H1 (cell line): Measurements from ENCODE around the gene ACBD5. TPM values are rescaled to one million over a fixed set of nuclear protein-coding genes. Genes with fewer than 3 reads are reported as not detected.

Source experiments
- CTCF ChIA-PET: fragments of 300-600 bp; sonication (Branson Sonifier 250); formaldehyde crosslinking; loops from one replicate; lab custom pipeline; 2021; ENCODE audit not compliant: partially characterized antibody; lab: Charles Lee
- POLR2A ChIA-PET: fragments of 300-600 bp; sonication (Branson Sonifier 250); formaldehyde crosslinking; loops from one replicate; lab custom pipeline; 2021; ENCODE audit warnings: inconsistent platforms; ENCODE audit not compliant: partially characterized antibody; lab: Charles Lee
- DNase-seq, 2 experiments: peaks; one replicate each; pipeline versions ENCODE4 v3.0.0 to v3.0.0-alpha.2; 2010 to 2022; ENCODE audit warnings: low spot score in 2 of 2, low read depth in 1 of 2, mixed read lengths in 1 of 2
- FAIRE-seq: peaks from 2 replicates; lab custom pipeline; 2011; peaks lifted over from hg19 to GRCh38; lab: Jason Lieb, UNC
- H2AFZ ChIP-seq: 2 replicates; pipeline ENCODE4 v1.8.1; 2012; ENCODE audit warnings: low read length, inconsistent platforms
- H2AK5ac ChIP-seq: 2 replicates; pipeline ENCODE4 v1.6.1; 2013; ENCODE audit warnings: low read depth, low read length
- H2BK120ac ChIP-seq: replicated peaks from 2 replicates; pipeline ENCODE3; 2013; ENCODE audit warnings: low read depth, low read length, inconsistent platforms
- H2BK12ac ChIP-seq: 2 replicates; pipeline ENCODE4 v1.6.1; 2013; ENCODE audit warnings: low read depth, low read length
- H2BK15ac ChIP-seq: 2 replicates; pipeline ENCODE4 v1.6.1; 2013; ENCODE audit warnings: low read length
- H2BK20ac ChIP-seq: 2 replicates; pipeline ENCODE4 v1.6.1; 2013; ENCODE audit warnings: low read length
- H2BK5ac ChIP-seq: 2 replicates; pipeline ENCODE4 v1.6.1; 2013; ENCODE audit warnings: low read depth, low read length
- H3K14ac ChIP-seq: 2 replicates; pipeline ENCODE4 v1.6.1; 2013; ENCODE audit warnings: inconsistent platforms; ENCODE audit not compliant: insufficient read length
- H3K18ac ChIP-seq: 2 replicates; pipeline ENCODE4 v1.6.1; 2013; ENCODE audit warnings: low read length; ENCODE audit errors: extremely low read depth
- H3K23ac ChIP-seq: 2 replicates; pipeline ENCODE4 v1.6.1; 2013; ENCODE audit warnings: inconsistent platforms; ENCODE audit not compliant: insufficient read length
- H3K23me2 ChIP-seq: 2 replicates; pipeline ENCODE4 v1.6.1; 2013; ENCODE audit warnings: low read depth, low read length
- H3K27ac ChIP-seq: 2 replicates; pipeline ENCODE4 v1.6.1; 2011; ENCODE audit warnings: low read depth, low read length, inconsistent platforms
- H3K27me3 ChIP-seq, 4 experiments: replicated peaks in 1 of 4; 1 replicate in 1 of 4; 2 replicates in 3 of 4; pipeline versions ENCODE4 v1.6.1 to v1.8.1; 2011 to 2013; ENCODE audit warnings: low read length in 3 of 4, mild to moderate bottlenecking in 3 of 4, inconsistent platforms in 2 of 4, mixed read lengths in 2 of 4, moderate library complexity in 1 of 4; ENCODE audit not compliant: control insufficient read depth in 3 of 4, insufficient read depth in 3 of 4; ENCODE audit errors: extremely low read depth in 1 of 4
- H3K36me3 ChIP-seq, 4 experiments: 2 replicates each; pipeline versions ENCODE4 v1.6.1 to v1.8.1; 2011 to 2013; ENCODE audit warnings: mild to moderate bottlenecking in 4 of 4, low read length in 3 of 4, moderate library complexity in 2 of 4, control low read depth in 1 of 4, inconsistent platforms in 1 of 4; ENCODE audit not compliant: insufficient read depth in 4 of 4, control insufficient read depth in 2 of 4
- H3K4ac ChIP-seq: replicated peaks from 2 replicates; pipeline ENCODE3; 2013; ENCODE audit warnings: low read length, low read depth, mixed read lengths, inconsistent platforms; ENCODE audit not compliant: insufficient read length
- H3K4me1 ChIP-seq, 4 experiments: replicated peaks in 1 of 4; 1 replicate in 1 of 4; 2 replicates in 3 of 4; pipeline versions ENCODE4 v1.6.1 to v1.8.1; 2011 to 2013; ENCODE audit warnings: low read length in 3 of 4, inconsistent platforms in 2 of 4, mixed read lengths in 1 of 4; ENCODE audit not compliant: insufficient read depth in 4 of 4, control insufficient read depth in 3 of 4
- H3K4me2 ChIP-seq, 2 experiments: 2 replicates each; pipeline versions ENCODE4 v1.6.1 to v1.8.1; 2011 to 2013; ENCODE audit warnings: low read depth in 2 of 2, low read length in 2 of 2, control low read depth in 1 of 2, inconsistent platforms in 1 of 2, mild to moderate bottlenecking in 1 of 2; ENCODE audit not compliant: insufficient read depth in 1 of 2
- H3K4me3 ChIP-seq, 4 experiments: fragments of 200-600, 300-600 bp in 1 of 4; sonication (generic), shearing (Covaris generic), sonication (Bioruptor Twin) in 1 of 4; 2 replicates each; pipeline versions ENCODE4 v1.5.1 to v1.8.1; 2011 to 2016; ENCODE audit warnings: low read length in 4 of 4, low read depth in 3 of 4, control low read depth in 2 of 4, inconsistent platforms in 2 of 4, mild to moderate bottlenecking in 2 of 4, mixed read lengths in 1 of 4, moderate library complexity in 1 of 4; ENCODE audit not compliant: insufficient read depth in 2 of 4; ENCODE audit errors: extremely low read depth in 1 of 4
- H3K56ac ChIP-seq: replicated peaks from 2 replicates; pipeline ENCODE3; 2013; ENCODE audit warnings: low read depth, mild to moderate bottlenecking, mixed read lengths, low read length, inconsistent platforms; ENCODE audit not compliant: insufficient read length
- H3K79me1 ChIP-seq: 2 replicates; pipeline ENCODE4 v1.6.1; 2013; ENCODE audit warnings: low read depth, low read length, control low read depth
- H3K79me2 ChIP-seq, 2 experiments: 2 replicates each; pipeline versions ENCODE4 v1.6.1 to v1.8.1; 2012 to 2013; ENCODE audit warnings: low read length in 2 of 2, mild to moderate bottlenecking in 2 of 2, inconsistent platforms in 1 of 2; ENCODE audit not compliant: insufficient read depth in 2 of 2, control insufficient read depth in 1 of 2
- H3K9ac ChIP-seq, 4 experiments: replicated peaks in 1 of 4; 1 replicate in 1 of 4; 2 replicates in 3 of 4; pipeline versions ENCODE4 v1.6.1 to v1.8.1; 2011 to 2013; ENCODE audit warnings: low read depth in 3 of 4, low read length in 3 of 4, control low read depth in 2 of 4, mild to moderate bottlenecking in 2 of 4, moderate library complexity in 2 of 4, inconsistent platforms in 1 of 4; ENCODE audit errors: extremely low read depth in 1 of 4
- H3K9me3 ChIP-seq, 2 experiments: 2 replicates each; pipeline versions ENCODE4 v1.6.1 to v1.8.1; 2012 to 2013; ENCODE audit warnings: mild to moderate bottlenecking in 2 of 2, moderate library complexity in 2 of 2, control low read depth in 1 of 2, inconsistent platforms in 1 of 2, low read depth in 1 of 2, low read length in 1 of 2, mixed read lengths in 1 of 2; ENCODE audit not compliant: insufficient read depth in 2 of 2
- H4K20me1 ChIP-seq, 2 experiments: replicated peaks in 1 of 2; 2 replicates each; pipeline versions ENCODE3 to v1.8.1; 2011 to 2013; ENCODE audit warnings: inconsistent platforms in 2 of 2, low read length in 2 of 2, mild to moderate bottlenecking in 1 of 2; ENCODE audit not compliant: insufficient read depth in 2 of 2, control insufficient read depth in 1 of 2
- H4K5ac ChIP-seq: 2 replicates; pipeline ENCODE4 v1.6.1; 2013; ENCODE audit warnings: low read length, low read depth, mixed read lengths, inconsistent platforms; ENCODE audit not compliant: insufficient read length
- H4K8ac ChIP-seq: 2 replicates; pipeline ENCODE4 v1.8.0; 2013; ENCODE audit warnings: mild to moderate bottlenecking, moderate library complexity, low read length, inconsistent platforms; ENCODE audit not compliant: insufficient read depth; ENCODE audit errors: extremely low read depth
- H4K91ac ChIP-seq: replicated peaks from 2 replicates; pipeline ENCODE3; 2013; ENCODE audit warnings: low read length, mixed read lengths, inconsistent platforms; ENCODE audit not compliant: insufficient read length
- NANOG ChIP-seq: IDR thresholded peaks from 2 replicates; pipeline ENCODE4 v1.6.1; 2011; ENCODE audit warnings: low read length, low read depth, mild to moderate bottlenecking, inconsistent platforms; ENCODE audit not compliant: insufficient read depth, poor library complexity, severe bottlenecking
- WGBS, 2 experiments: shearing (Covaris generic) in 1 of 2; methylation state at CpG; one replicate each; pipeline versions ENCODE4 v1.1.6 to v1.1.7; 2013 to 2015; ENCODE audit warnings: low lambda C conversion rate in 2 of 2, mixed read lengths in 2 of 2, inconsistent platforms in 1 of 2, low coverage in 1 of 2, missing lambda C conversion rate in 1 of 2; ENCODE audit not compliant: insufficient replicate concordance in 2 of 2, insufficient coverage in 1 of 2, insufficient read length in 1 of 2; ENCODE audit errors: extremely low coverage in 1 of 2, missing lambda C conversion rate in 1 of 2; 5-methylcytosine and 5-hydroxymethylcytosine counted together
- polyA plus RNA-seq, 7 experiments: library from polyadenylated mRNA; depleted of rRNA in 3 of 7; stranded (reverse) in 5 of 7; unstranded in 2 of 7; fragments of >200 nt in 5 of 7; fragments of 200-250 nt in 2 of 7; gene quantifications; 1 replicate in 5 of 7; 2 replicates in 1 of 7; 4 replicates in 1 of 7; pipeline versions ENCODE4 v1.2.1 to v1.2.3, GENCODE V29; 2011 to 2013; ENCODE audit warnings: missing spikeins in 2 of 7, mixed read lengths in 2 of 7
- total RNA-seq: library from RNA; stranded (reverse); fragmentation: NEBNext Ultra II Directional; extraction: Animal tissue kit (Norgen Biotek cat#: 25700); gene quantifications from 2 replicates; pipeline ENCODE4 v1.2.1, GENCODE V29; 2021
- TF ChIP-seq, protein P1 (sequence below): IDR thresholded peaks from 2 replicates; pipeline ENCODE4 v1.6.1; 2011; ENCODE audit warnings: low read length, improper control_type of control experiment

ACBD5 gene
- total and polyA plus RNA-seq, 2 of the 8 experiments (the other 6 are each of a cell fraction or from before 2014, with no cell fraction given) = 4.6 to 15.9 TPM

GRCh38 chr10:27225642-27226257 lies 14.8 kb downstream of the ACBD5 start:
- Histone ChIP-seq H4K91ac (no peak overlapping the region), H3K23me2 (no peaks in the 10 kb centered on the region), H2BK120ac (no peak overlapping the region), H4K5ac (no peak overlapping the region), H2AK5ac (no peak overlapping the region), H3K56ac (no peak overlapping the region), H4K8ac (no peak overlapping the region), H3K9ac (no peak overlapping the region), H3K23ac (no peak overlapping the region), H3K4me3 (no peak overlapping the region), H2BK12ac (no peak overlapping the region), H3K79me2 (no peaks in the 10 kb centered on the region), H2BK20ac (no peak overlapping the region), H3K27ac (no peak overlapping the region), H3K14ac (no peak overlapping the region), H3K4me1 (no peaks in the 10 kb centered on the region), H3K4ac (no peak overlapping the region), H3K79me1 (no peaks in the 10 kb centered on the region), H3K9me3 (no peaks in the 10 kb centered on the region), H2AFZ (no peak overlapping the region), H2BK5ac (no peak overlapping the region), H4K20me1 (no peaks in the 10 kb centered on the region), H3K4me2 (no peak overlapping the region), H2BK15ac (no peak overlapping the region), H3K27me3 (no peaks in the 10 kb centered on the region), H3K18ac (no peak overlapping the region), H3K36me3 (peaks cover 0 to 12% (median 0%) of the 10 kb centered on the region in 4 experiments; a peak in 2 of 8 replicates)
- DNase-seq (no peak), FAIRE-seq (no peak)
- TF ChIP-seq, protein P1, sequence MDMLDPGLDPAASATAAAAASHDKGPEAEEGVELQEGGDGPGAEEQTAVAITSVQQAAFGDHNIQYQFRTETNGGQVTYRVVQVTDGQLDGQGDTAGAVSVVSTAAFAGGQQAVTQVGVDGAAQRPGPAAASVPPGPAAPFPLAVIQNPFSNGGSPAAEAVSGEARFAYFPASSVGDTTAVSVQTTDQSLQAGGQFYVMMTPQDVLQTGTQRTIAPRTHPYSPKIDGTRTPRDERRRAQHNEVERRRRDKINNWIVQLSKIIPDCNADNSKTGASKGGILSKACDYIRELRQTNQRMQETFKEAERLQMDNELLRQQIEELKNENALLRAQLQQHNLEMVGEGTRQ = no peak
- TF ChIP-seq NANOG = no peak
- CTCF ChIA-PET = no interaction called here
- POLR2A ChIA-PET = no interaction called here
- 54% methylated on average over 3 of the region's 3 CpGs; no CpG with 5 or more reads in 1 of the 2 experiments for WGBS, 2 experiments
